ENCODE measurements around the gene GGA2. TPM values are rescaled to one million over a fixed set of nuclear protein-coding genes. Genes with fewer than 3 reads are reported as not detected.

The GGA2 gene, protein sequence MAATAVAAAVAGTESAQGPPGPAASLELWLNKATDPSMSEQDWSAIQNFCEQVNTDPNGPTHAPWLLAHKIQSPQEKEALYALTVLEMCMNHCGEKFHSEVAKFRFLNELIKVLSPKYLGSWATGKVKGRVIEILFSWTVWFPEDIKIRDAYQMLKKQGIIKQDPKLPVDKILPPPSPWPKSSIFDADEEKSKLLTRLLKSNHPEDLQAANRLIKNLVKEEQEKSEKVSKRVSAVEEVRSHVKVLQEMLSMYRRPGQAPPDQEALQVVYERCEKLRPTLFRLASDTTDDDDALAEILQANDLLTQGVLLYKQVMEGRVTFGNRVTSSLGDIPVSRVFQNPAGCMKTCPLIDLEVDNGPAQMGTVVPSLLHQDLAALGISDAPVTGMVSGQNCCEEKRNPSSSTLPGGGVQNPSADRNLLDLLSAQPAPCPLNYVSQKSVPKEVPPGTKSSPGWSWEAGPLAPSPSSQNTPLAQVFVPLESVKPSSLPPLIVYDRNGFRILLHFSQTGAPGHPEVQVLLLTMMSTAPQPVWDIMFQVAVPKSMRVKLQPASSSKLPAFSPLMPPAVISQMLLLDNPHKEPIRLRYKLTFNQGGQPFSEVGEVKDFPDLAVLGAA
- 10 to 100 TPM; 60.6 to 71.9 TPM for total RNA-seq
- polyA plus RNA-seq (ENCODE audit: insufficient read depth, low read depth, low replicate concordance): 47.2 TPM
- long read RNA-seq, donor 1, full-length matches to known transcripts: 19 of 19 reads
- long read RNA-seq, donor 1, partial matches to known transcripts: 0 of 19 reads
- long read RNA-seq, donor 1, other reads (novel, unspliced or antisense): 0 of 19 reads
- long read RNA-seq, donor 2, full-length matches to known transcripts: 9 of 19 reads
- long read RNA-seq, donor 2, partial matches to known transcripts: 10 of 19 reads
- long read RNA-seq, donor 2, other reads (novel, unspliced or antisense): 0 of 19 reads

DNA sequence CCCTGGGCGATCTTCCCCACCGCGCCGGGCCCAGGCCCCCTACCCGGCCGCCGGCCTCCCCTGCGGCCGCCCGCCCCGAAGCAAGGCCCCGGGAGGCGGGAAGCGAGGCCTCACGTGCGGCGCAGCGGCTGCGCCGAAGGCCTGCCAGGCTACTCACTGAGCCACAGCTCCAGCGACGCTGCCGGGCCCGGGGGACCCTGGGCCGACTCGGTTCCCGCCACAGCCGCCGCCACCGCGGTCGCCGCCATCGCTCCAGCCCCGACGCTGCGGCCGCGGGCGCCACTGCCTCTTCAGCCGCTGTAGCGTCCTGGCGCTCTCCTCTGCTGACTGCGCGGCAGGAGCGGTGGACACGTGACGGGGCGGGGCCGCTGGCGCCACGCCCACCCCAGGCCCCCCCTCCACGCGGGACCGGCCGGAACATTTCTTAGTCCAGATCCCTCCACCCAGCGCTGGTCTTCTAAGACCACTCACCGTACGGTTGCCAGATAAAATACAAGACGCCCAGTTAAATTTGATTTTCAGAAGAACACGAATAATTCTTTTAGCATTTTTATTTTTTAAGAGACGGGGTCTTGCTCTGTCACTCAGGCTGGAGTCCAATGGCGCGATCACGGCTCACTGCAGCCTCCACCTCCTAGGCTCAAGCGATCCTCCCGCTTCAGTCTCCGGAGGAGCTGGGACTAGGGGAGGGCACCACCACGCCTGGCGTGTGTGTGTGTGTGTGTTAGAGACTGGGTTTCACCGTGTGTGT lies at the start of gene GGA2:
Gene GGA2, minus strand, starts transcription at position 331 of the 751 bp plus-strand sequence. Its CDS starts 83 bp downstream, at position 248.
- Histone ChIP-seq H3K27me3 (no peaks in the 10 kb centered on the region), H3K36me3 (ENCODE audit: low read depth, missing control alignments) (no peaks in the 10 kb centered on the region), H3K9me3 (no peaks in the 10 kb centered on the region), H3K27ac (peak within 1 kb of the TSS; percentile 31 to 87), H3K4me1 (peaks cover 19% of the 10 kb centered on the region), H3K4me3 (peak within 1 kb of the TSS; percentile 71 to 97)
- TF ChIP-seq, protein P1, sequence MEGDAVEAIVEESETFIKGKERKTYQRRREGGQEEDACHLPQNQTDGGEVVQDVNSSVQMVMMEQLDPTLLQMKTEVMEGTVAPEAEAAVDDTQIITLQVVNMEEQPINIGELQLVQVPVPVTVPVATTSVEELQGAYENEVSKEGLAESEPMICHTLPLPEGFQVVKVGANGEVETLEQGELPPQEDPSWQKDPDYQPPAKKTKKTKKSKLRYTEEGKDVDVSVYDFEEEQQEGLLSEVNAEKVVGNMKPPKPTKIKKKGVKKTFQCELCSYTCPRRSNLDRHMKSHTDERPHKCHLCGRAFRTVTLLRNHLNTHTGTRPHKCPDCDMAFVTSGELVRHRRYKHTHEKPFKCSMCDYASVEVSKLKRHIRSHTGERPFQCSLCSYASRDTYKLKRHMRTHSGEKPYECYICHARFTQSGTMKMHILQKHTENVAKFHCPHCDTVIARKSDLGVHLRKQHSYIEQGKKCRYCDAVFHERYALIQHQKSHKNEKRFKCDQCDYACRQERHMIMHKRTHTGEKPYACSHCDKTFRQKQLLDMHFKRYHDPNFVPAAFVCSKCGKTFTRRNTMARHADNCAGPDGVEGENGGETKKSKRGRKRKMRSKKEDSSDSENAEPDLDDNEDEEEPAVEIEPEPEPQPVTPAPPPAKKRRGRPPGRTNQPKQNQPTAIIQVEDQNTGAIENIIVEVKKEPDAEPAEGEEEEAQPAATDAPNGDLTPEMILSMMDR (IDR thresholded peaks at IDR 0.05): peak in 1 of 3 experiments; percentile 33
- peak; percentile 87 for TF ChIP-seq POLR2A (IDR thresholded peaks at IDR 0.05)
- 0 to 1% methylated on average over 31 to 55 of the region's 71 CpGs for WGBS, 2 donors
- intact Hi-C loops (cut with DNase I; ENCODE audit: low total_unique reads): no loop called here
- DNase-seq: peak; percentile 90

DNA sequence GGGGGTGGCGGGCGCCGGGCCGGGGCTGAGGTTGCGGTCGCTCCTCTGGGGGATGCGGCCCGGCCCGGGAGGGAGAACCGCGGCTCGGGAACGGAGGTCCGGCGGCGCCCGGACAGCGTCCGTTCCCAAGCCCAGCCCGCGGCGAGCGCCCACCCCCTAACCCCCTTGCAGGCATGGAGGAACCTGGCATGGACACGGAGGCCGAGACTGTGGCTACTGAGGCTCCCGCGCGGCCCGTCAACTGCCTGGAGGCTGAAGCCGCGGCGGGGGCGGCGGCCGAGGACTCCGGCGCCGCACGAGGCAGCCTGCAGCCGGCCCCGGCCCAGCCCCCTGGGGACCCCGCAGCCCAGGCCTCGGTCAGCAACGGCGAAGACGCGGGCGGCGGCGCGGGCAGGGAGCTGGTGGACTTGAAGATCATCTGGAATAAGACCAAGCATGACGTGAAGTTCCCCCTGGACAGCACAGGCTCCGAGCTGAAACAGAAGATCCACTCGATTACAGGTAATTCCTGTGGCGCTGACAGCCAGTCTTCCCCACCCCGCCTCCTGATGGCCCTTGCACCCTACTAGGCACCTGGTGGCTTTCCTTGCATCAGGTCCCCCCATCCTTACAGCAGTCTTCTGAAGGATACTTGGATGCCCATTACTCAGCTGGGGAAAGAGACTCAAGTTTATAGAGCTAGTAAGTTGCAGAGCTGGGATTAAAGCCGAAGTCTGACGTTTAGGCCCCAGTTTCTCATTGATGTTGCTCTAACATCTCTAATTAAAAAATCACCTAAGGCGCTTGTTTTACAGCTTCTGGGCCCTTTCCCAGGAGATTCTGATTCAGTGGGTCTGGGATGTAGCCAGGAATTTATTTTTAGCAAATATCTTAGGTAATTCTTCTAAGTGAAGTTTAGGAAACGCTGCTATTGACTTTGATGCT lies 47.7 kb upstream of the GGA2 start:
- intact Hi-C loops (cut with DNase I; ENCODE audit: low total_unique reads): loop anchor here (2.0 kb wide), 1 partner anchor 39 kb away; the partner anchor contains the start of gene NDUFAB1
- H3K27me3 ChIP-seq: no peaks in the 10 kb centered on the region
- 1 to 3% methylated on average over 19 to 35 of the region's 60 CpGs for WGBS, 2 donors
- H3K36me3 ChIP-seq (ENCODE audit: low read depth, missing control alignments): no peaks in the 10 kb centered on the region
- H3K4me3 ChIP-seq: peak overlapping the region; percentile 91 to 94
- no peaks in the 10 kb centered on the region for H3K9me3 ChIP-seq
- H3K27ac ChIP-seq: peak overlapping the region; percentile 87 to 96
- DNase-seq: peak; percentile 39
- peaks cover 26% of the 10 kb centered on the region for H3K4me1 ChIP-seq
- TF ChIP-seq, protein P1 (IDR thresholded peaks at IDR 0.05): no peak
- no peak for TF ChIP-seq POLR2A (IDR thresholded peaks at IDR 0.05)

DNA sequence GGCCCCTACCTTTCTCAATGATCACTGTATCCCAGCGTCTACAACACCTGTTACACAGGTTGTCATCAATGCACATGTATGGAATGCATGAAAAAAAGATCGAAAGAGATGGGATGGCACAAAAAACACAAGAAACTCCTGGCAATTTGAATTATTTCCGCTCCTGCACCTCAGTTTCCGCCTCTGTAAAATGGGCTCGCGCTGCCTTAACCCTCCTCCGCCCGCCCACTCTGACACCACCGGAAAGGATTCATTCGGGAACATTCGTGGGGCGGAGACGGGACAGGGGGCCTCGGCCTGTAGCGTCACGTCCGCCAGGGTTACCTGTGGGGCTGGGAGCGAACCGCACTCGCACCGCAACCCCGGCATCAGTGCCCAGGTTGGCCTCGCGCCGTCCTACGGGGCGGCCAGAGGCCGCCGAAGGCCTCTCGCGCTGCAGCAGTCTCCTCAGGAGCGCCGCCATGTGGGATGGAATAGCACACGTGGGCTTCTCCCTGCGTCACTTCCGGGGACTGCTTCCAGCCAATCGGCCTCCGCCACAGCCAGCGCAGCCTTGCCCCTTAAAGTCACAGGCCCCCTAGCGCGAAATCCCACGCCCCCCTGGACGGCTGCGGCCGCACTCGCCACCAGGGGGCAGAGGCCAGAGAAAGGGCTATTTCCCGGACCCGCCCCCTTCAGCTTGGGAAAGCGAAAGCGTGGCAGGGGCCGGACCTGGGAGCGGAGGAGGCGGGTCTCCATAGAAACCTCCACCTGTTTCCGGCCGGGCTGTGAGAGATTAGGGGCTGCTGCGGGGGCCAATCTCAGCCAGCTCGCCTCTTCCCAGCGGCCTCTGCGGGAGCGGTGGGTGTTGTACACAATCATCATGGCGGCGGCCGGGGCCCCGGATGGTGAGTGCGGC lies 46.8 kb upstream of the GGA2 start, which contains the start of the genes EARS2 and UBFD1:
Gene EARS2, minus strand, starts transcription at position 470 of the 898 bp plus-strand sequence. Its CDS starts 7 bp downstream, at position 463.
Gene UBFD1, plus strand, starts transcription at position 847 of the 898 bp plus-strand sequence. Its CDS starts 16 bp downstream, at position 863.
- Histone ChIP-seq H3K27ac (peak within 1 kb of the TSS; percentile 87 to 96), H3K4me1 (peaks cover 26% of the 10 kb centered on the region), H3K27me3 (no peaks in the 10 kb centered on the region), H3K36me3 (ENCODE audit: low read depth, missing control alignments) (no peaks in the 10 kb centered on the region), H3K9me3 (no peaks in the 10 kb centered on the region), H3K4me3 (peak within 1 kb of the TSS; percentile 91 to 94)
- peak; percentile 99 for DNase-seq
- WGBS, 2 donors: 1 to 2% methylated on average over 30 to 60 of the region's 65 CpGs
- intact Hi-C loops (cut with DNase I; ENCODE audit: low total_unique reads): loop anchor here (2.0 kb wide), 1 partner anchor 40 kb away; the partner anchor contains the start of gene NDUFAB1
- TF ChIP-seq, protein P1 (IDR thresholded peaks at IDR 0.05): peak; percentile 92 to 100 (median 100)
- no peak for TF ChIP-seq POLR2A (IDR thresholded peaks at IDR 0.05)
